K562 (cell line): ENCODE data around the gene MROH8. TPM values are rescaled to one million over a fixed set of nuclear protein-coding genes. Genes with fewer than 3 reads are reported as not detected.

Experiments used
- ATAC-seq: fragments of 200-7000 bp; cut with Tn5 transposase; 3 replicates; pipeline ENCODE4 v1.9.1; 2020; ENCODE audit warnings: moderate library complexity
- BruUV-seq: library from RNA; stranded (reverse); fragments of 400-500 nt; replicated peaks from 2 replicates; lab custom pipeline; 2021; lab: Mats Ljungman, UMichigan
- CTCF ChIA-PET: fragments of 300-600 bp; formaldehyde crosslinking; extraction: SDS; loops from one replicate; lab custom pipeline; 2021; ENCODE audit warnings: low intra/inter-chr PET ratio; lab: Yijun Ruan, JAX
- POLR2A ChIA-PET: fragments of 300-600, 350-650 bp; sonication (Branson Sonifier 250); formaldehyde crosslinking; extraction: SDS; loops from one replicate; lab custom pipeline; 2021; ENCODE audit warnings: antibody characterized with exemption, inconsistent platforms; lab: Yijun Ruan, JAX
- DNase-seq, 4 experiments: peaks; one replicate each; pipeline versions ENCODE4 v3.0.0 to v3.0.0-alpha.2; 2011 to 2018; ENCODE audit warnings: low spot score in 3 of 4, mixed read lengths in 3 of 4; ENCODE audit errors: extremely low read depth in 1 of 4
- FAIRE-seq: peaks from 2 replicates; lab custom pipeline; 2011; peaks lifted over from hg19 to GRCh38; lab: Jason Lieb, UNC
- H2AFZ ChIP-seq: 2 replicates; pipeline ENCODE4 v1.6.0; 2011; ENCODE audit warnings: low read depth, low read length, control low read depth, inconsistent platforms
- H3K27ac ChIP-seq: fragments of 200-600 bp; 3 replicates; pipeline ENCODE4 v1.8.0; 2011; ENCODE audit warnings: low read depth, mild to moderate bottlenecking, control low read depth, inconsistent platforms, low read length, moderate library complexity, mixed read lengths; ENCODE audit errors: extremely low read depth
- H3K27me3 ChIP-seq, 2 experiments: fragments of 300-600 bp in 1 of 2; 2 replicates in 1 of 2; 3 replicates in 1 of 2; pipeline versions ENCODE4 v1.6.0 to v1.8.0; 2011; ENCODE audit warnings: inconsistent platforms in 2 of 2, low read length in 2 of 2, mild to moderate bottlenecking in 1 of 2, mixed read lengths in 1 of 2, moderate library complexity in 1 of 2; ENCODE audit not compliant: control insufficient read depth in 2 of 2, insufficient read depth in 2 of 2
- H3K36me3 ChIP-seq: fragments of 300-600 bp; 3 replicates; pipeline ENCODE4 v1.8.0; 2011; ENCODE audit warnings: mild to moderate bottlenecking, low read length, inconsistent platforms; ENCODE audit not compliant: control insufficient read depth, insufficient read depth
- H3K4me1 ChIP-seq, 2 experiments: fragments of 200-600 bp in 1 of 2; replicated peaks in 1 of 2; 2 replicates in 1 of 2; 3 replicates in 1 of 2; pipeline versions ENCODE4 v1.5.1 to v1.8.0; 2011; ENCODE audit warnings: inconsistent platforms in 2 of 2, low read length in 2 of 2, mild to moderate bottlenecking in 1 of 2, mixed read lengths in 1 of 2, moderate library complexity in 1 of 2; ENCODE audit not compliant: control insufficient read depth in 2 of 2, insufficient read depth in 2 of 2
- H3K4me2 ChIP-seq: 2 replicates; pipeline ENCODE4 v1.6.1; 2011; ENCODE audit warnings: low read length, control low read depth, inconsistent platforms, mixed read lengths; ENCODE audit not compliant: insufficient read depth
- H3K4me3 ChIP-seq: fragments of 200-600 bp; sonication (generic), shearing (Covaris generic); 2 replicates; pipeline ENCODE4 v1.5.1; 2016; ENCODE audit warnings: control low read depth, inconsistent platforms
- H3K79me2 ChIP-seq: fragments of 200-600 bp; 3 replicates; pipeline ENCODE4 v1.8.0; 2011; ENCODE audit warnings: low read length, inconsistent platforms; ENCODE audit not compliant: control insufficient read depth, insufficient read depth
- H3K9ac ChIP-seq, 2 experiments: 2 replicates each; pipeline versions ENCODE4 v1.6.0 to v1.6.1; 2011; ENCODE audit warnings: low read depth in 2 of 2, low read length in 2 of 2, control low read depth in 1 of 2, inconsistent platforms in 1 of 2, mild to moderate bottlenecking in 1 of 2, mixed read lengths in 1 of 2; ENCODE audit not compliant: insufficient read depth in 1 of 2
- H3K9me1 ChIP-seq: one replicate; pipeline ENCODE4 v1.6.0; 2011; ENCODE audit warnings: inconsistent platforms, mild to moderate bottlenecking, low read length, moderate library complexity; ENCODE audit not compliant: control insufficient read depth, insufficient read depth
- H3K9me3 ChIP-seq: replicated peaks from 2 replicates; pipeline ENCODE4 v1.5.1; 2011; ENCODE audit warnings: low read depth, low read length, inconsistent platforms; ENCODE audit not compliant: control insufficient read depth, insufficient read depth
- H4K20me1 ChIP-seq: replicated peaks from 2 replicates; pipeline ENCODE4 v1.6.1; 2011; ENCODE audit warnings: low read length, inconsistent platforms, mixed read lengths; ENCODE audit not compliant: control insufficient read depth, insufficient read depth
- BRCA1 ChIP-seq, 2 experiments: fragments of 450-650 bp in 1 of 2; sonication (generic) in 1 of 2; formaldehyde crosslinking in 1 of 2; IDR thresholded peaks; 2 replicates each; pipeline versions ENCODE4 v1.5.0 to v1.6.1; 2017 to 2020; ENCODE audit warnings: mild to moderate bottlenecking in 1 of 2, missing genetic modification reagents in 1 of 2
- CREBBP ChIP-seq: IDR thresholded peaks from one replicate; pipeline ENCODE4 v1.6.1; 2012; ENCODE audit warnings: low read depth, mild to moderate bottlenecking, control low read depth, inconsistent platforms, low read length
- PBX2 ChIP-seq, 2 experiments: IDR thresholded peaks in 1 of 2; conservative IDR thresholded peaks in 1 of 2; 2 replicates each; pipeline ENCODE4 v1.6.1; 2016; ENCODE audit warnings: low read depth in 2 of 2, mild to moderate bottlenecking in 1 of 2, missing compliant biosample characterization in 1 of 2, missing genetic modification characterization in 1 of 2, moderate library complexity in 1 of 2
- PHF21A ChIP-seq: fragments of 450-650 bp; IDR thresholded peaks from 2 replicates; pipeline ENCODE4 v1.6.1; 2017; ENCODE audit warnings: low read depth, borderline replicate concordance
- POLR2G ChIP-seq: fragments of 200-400 bp; formaldehyde crosslinking; IDR thresholded peaks from 2 replicates; pipeline ENCODE4 v1.6.1; 2017; ENCODE audit warnings: low read depth, mild to moderate bottlenecking, antibody characterized with exemption, low read length, moderate library complexity
- POLR3A ChIP-seq: IDR thresholded peaks from 2 replicates; pipeline ENCODE4 v1.6.1; 2011; ENCODE audit warnings: borderline replicate concordance, mild to moderate bottlenecking, moderate library complexity; ENCODE audit not compliant: insufficient read length, insufficient read depth; ENCODE audit errors: extremely low read depth
- SPI1 ChIP-seq: IDR thresholded peaks from 2 replicates; pipeline ENCODE4 v1.6.1; 2011; ENCODE audit warnings: low read depth, low read length, control low read depth, borderline replicate concordance
- TAF7 ChIP-seq: fragments of 450-650 bp; IDR thresholded peaks from 2 replicates; pipeline ENCODE4 v1.6.1; 2016; ENCODE audit warnings: missing genetic modification characterization, missing compliant biosample characterization
- ZNF121 ChIP-seq: sonication (generic); formaldehyde crosslinking; conservative IDR thresholded peaks from 2 replicates; pipeline ENCODE4 v1.8.0; 2022; ENCODE audit warnings: missing genetic modification reagents
- ZNF263 ChIP-seq: sonication (generic); formaldehyde crosslinking; IDR thresholded peaks from 2 replicates; pipeline ENCODE4 v1.8.0; 2022; ENCODE audit warnings: mild to moderate bottlenecking, missing genetic modification reagents, borderline replicate concordance
- ZNF274 ChIP-seq: IDR thresholded peaks from 2 replicates; pipeline ENCODE4 v1.6.1; 2011; ENCODE audit warnings: low read depth, mild to moderate bottlenecking, low read length, moderate library complexity, borderline replicate concordance
- ZNF79 ChIP-seq: fragments of 250-450 bp; sonication (Bioruptor Pico); IDR thresholded peaks from 2 replicates; pipeline ENCODE4 v1.4.0; 2020; ENCODE audit warnings: low read depth, mild to moderate bottlenecking, moderate library complexity
- whole genome bisulfite sequencing: fragments of 100-300 bp; shearing (Covaris generic); methylation state at CpG from one replicate; pipeline ENCODE4 v1.1.6; 2016; ENCODE audit warnings: low coverage, mixed read lengths; ENCODE audit not compliant: insufficient coverage; ENCODE audit errors: missing lambda C conversion rate; 5-methylcytosine and 5-hydroxymethylcytosine counted together
- in situ Hi-C: fragments of 300-500 bp; cut with MboI; formaldehyde crosslinking; loops from 4 replicates; pipeline ENCODE4 v1.15.0; 2018; ENCODE audit warnings: inconsistent platforms, mixed read lengths
- intact Hi-C: fragments of 100-400 bp; cut with micrococcal nuclease; formaldehyde crosslinking; loops from 2 replicates; pipeline ENCODE4 v1.14.2; 2022
- polyA plus RNA-seq, 8 experiments: library from polyadenylated mRNA; depleted of rRNA in 4 of 8; stranded (reverse) in 5 of 8; unstranded in 3 of 8; fragments of >200 nt; fragmentation: Nextera tagmentation in 2 of 8; fragmentation: Illumina TruSeq in 1 of 8; extraction: Ambion mirVana in 2 of 8; extraction: Trizol in 1 of 8; gene quantifications; 2 replicates each; pipeline versions ENCODE4 v1.2.1 to v1.2.3, GENCODE V29; 2011 to 2014; ENCODE audit warnings: inconsistent platforms in 1 of 8, missing spikeins in 1 of 8
- total RNA-seq, 7 experiments: library from RNA; depleted of rRNA in 6 of 7; stranded (reverse); fragments of >200 nt in 6 of 7; fragmentation: Illumina TruSeq in 2 of 7; extraction: Trizol in 2 of 7; gene quantifications; 2 replicates each; pipeline versions ENCODE4 v1.2.1 to v1.2.3, GENCODE V29; 2011 to 2021; ENCODE audit warnings: low replicate concordance in 1 of 7

MROH8 gene
- total and polyA plus RNA-seq, 9 of the 15 experiments (the other 6 are each of a cell fraction or from before 2014, with no cell fraction given) = 0.21 to 1.5 (median 0.78) TPM

DNA sequence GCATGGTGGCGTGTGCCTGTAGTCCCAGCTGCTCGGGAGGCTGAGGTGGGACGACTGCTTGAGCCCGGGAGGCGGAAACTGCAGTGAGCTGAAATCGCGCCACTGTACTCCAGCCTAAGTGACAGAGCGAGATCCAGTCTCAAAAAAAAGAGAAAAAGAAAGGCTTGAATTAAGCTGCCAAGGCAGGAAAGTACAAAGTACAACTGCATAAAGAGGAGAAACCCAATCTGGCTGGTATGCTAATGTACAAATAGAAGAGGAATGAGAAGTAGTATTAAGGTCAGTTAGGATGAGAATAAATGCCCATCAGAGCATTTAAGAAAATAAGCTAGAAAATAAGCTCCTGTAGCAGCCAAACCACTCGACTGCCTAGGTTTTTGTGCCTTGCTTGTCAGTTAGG is 23.4 kb downstream of the MROH8 start:
- Histone ChIP-seq H3K9ac (no peak overlapping the region), H4K20me1 (no peaks in the 10 kb centered on the region), H3K4me2 (no peak overlapping the region), H3K9me3 (no peaks in the 10 kb centered on the region), H3K27me3 (no peaks in the 10 kb centered on the region), H3K4me3 (no peak overlapping the region), H3K9me1 (no peaks in the 10 kb centered on the region), H3K79me2 (no peaks in the 10 kb centered on the region), H3K36me3 (no peaks in the 10 kb centered on the region), H3K4me1 (peaks cover 29% of the 10 kb centered on the region in 2 experiments; a peak in 4 of 5 replicates), H2AFZ (peak overlapping the region; percentile 19), H3K27ac (no peak overlapping the region)
- 81% methylated on average over 9 of the region's 9 CpGs for WGBS
- FAIRE-seq (no peak), ATAC-seq (no peak), DNase-seq (no peak)
- in situ Hi-C loops (no loop called here), intact Hi-C loops (no loop called here)
- ChIA-PET CTCF (no interaction called here), POLR2A (interaction anchor here (0.7 to 2.2 kb wide), 6 partner anchors 15 to 94 kb away, joined by 3 to 14 read pairs (median 4); partner anchors contain the start of genes MROH8, RBL1 and RPN2)
- TF ChIP-seq TAF7 (tag) (no peak), PHF21A (no peak), PBX2 (CRISPR knock-in tag; IDR thresholded peaks at IDR 0.05; ENCODE audit: low read depth) (no peak), PBX2 (tag; conservative IDR thresholded peaks at IDR 0.05; ENCODE audit: low read depth) (no peak), POLR3A (no peak), POLR2G (no peak), BRCA1 (IDR thresholded peaks at IDR 0.05) (no peak), BRCA1 (CRISPR knock-in tag; IDR thresholded peaks at IDR 0.05) (no peak), ZNF79 (no peak), ZNF274 (no peak), CREBBP (no peak), ZNF263 (no peak), SPI1 (no peak), ZNF121 (CRISPR knock-in tag) (no peak)
- no TSS peak for BruUV-seq
